ENCODE data around the gene CDKAL1. TPM values are rescaled to one million over a fixed set of nuclear protein-coding genes. Genes with fewer than 3 reads are reported as not detected.
"Not testable (repeated sequence)": the region's sequence is repeated elsewhere in the genome, so short reads cannot be mapped to it uniquely, and the experiment has no call there.

CDKAL1 gene
- total and polyA plus RNA-seq, 9 of the 15 experiments (the other 6 are each of a cell fraction or from before 2014, with no cell fraction given), result 11.2 to 36.3 (median 20.1) TPM

DNA sequence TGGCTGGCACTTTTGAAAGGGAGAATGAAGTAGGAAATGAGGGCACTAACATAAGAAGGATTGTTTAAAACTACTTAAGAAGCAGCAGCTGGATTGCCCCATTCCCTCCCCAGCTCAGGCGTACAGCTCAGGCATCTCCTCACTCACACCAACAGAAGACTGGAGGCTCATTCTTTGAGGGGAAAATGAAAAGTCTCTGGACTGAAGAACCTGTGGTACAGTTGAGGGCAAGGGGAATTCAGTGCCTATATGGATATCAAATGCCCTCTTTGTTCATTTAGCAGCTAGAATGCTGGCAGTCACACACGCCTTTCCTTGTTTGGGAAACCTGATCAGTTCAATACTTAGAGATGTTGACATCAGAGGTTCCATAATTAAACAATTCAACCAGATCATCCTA is 557.2 kb downstream of the CDKAL1 start (continued):
- no peak for TF ChIP-seq HDAC3 (IDR thresholded peaks at IDR 0.05; ENCODE audit: borderline replicate concordance, partially characterized antibody)
- no peak for TF ChIP-seq SETDB1 (IDR thresholded peaks at IDR 0.05; ENCODE audit: low read length)

DNA sequence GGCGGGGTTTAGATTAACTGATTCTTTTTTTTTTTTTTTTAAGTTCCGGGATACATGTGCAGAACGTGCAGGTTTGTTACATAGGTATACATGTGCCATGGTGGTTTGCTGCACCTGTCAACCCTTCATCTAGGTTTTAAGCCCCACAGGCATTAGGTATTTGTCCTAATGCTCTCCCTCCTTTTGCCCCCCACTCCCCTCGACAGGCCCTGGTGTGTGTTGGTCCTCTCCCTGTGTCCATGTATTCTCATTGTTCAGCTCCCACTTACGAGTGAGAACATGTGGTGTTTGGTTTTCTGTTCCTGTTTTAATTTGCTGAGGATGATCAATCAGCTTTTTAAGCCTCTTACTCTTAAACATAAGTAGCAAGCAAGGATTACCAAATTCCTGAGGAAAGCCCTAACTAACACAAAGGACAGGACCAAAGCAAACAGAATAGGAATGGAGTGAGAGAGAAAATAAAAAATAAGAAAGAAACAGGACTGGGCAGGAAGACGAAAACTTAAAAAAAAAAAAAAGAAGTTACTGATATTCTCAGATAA is 558.0 kb downstream of the CDKAL1 start:
- H3K79me2 ChIP-seq (ENCODE audit: control insufficient read depth, insufficient read depth, low read length); H3K36me3 ChIP-seq (ENCODE audit: control insufficient read depth, insufficient read depth, low read length); FAIRE-seq; H4K20me1 ChIP-seq (replicated peaks; ENCODE audit: control insufficient read depth, insufficient read depth, low read length); H3K4me3 ChIP-seq; H3K27ac ChIP-seq (ENCODE audit: extremely low read depth, low read depth, low read length); H3K27me3 ChIP-seq (ENCODE audit: control insufficient read depth in 2 of 2, insufficient read depth in 2 of 2, low read length in 2 of 2); intact Hi-C loops (cut with micrococcal nuclease); H3K4me2 ChIP-seq (ENCODE audit: insufficient read depth, low read length); H2AFZ ChIP-seq (ENCODE audit: low read depth, low read length); BruUV-seq (replicated peaks); DNase-seq (ENCODE audit: extremely low read depth in 1 of 4, low spot score in 3 of 4); CTCF ChIA-PET (ENCODE audit: low intra/inter-chr PET ratio); ATAC-seq; in situ Hi-C loops (cut with MboI); H3K9ac ChIP-seq (ENCODE audit: insufficient read depth in 1 of 2, low read depth in 2 of 2, low read length in 2 of 2); POLR2A ChIA-PET; H3K4me1 ChIP-seq (replicated peaks in 1 of 2; ENCODE audit: control insufficient read depth in 2 of 2, insufficient read depth in 2 of 2, low read length in 2 of 2); H3K9me1 ChIP-seq (ENCODE audit: control insufficient read depth, insufficient read depth, low read length); H3K9me3 ChIP-seq (replicated peaks; ENCODE audit: control insufficient read depth, insufficient read depth, low read depth, low read length): not testable (repeated sequence)
- 74% methylated on average over 3 of the region's 6 CpGs for WGBS (ENCODE audit: insufficient coverage, low coverage, missing lambda C conversion rate)

DNA sequence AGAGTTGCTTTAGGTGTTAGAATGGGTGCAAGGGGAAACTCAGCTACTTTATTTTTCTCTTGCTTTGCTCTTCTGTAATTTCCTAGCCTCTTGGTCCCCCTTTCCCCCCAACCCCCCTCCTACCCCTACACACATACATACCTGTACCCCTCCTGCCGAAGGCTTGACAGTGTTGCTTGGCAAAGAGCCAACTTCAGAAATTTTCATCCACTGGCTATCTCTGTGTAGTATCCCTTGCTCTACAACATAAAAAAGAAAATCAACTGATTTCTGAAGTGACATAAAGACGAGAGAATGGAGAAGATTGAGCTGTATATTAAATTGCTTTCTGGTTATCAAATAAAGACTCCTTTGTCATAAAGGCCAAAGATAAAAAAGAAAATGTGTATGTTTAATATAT is 561.2 kb downstream of the CDKAL1 start:
- Histone ChIP-seq H3K4me3 (no peak overlapping the region), H3K9ac (ENCODE audit: insufficient read depth in 1 of 2, low read depth in 2 of 2, low read length in 2 of 2) (no peak overlapping the region), H3K9me1 (ENCODE audit: control insufficient read depth, insufficient read depth, low read length) (no peaks in the 10 kb centered on the region), H3K4me1 (replicated peaks in 1 of 2; ENCODE audit: control insufficient read depth in 2 of 2, insufficient read depth in 2 of 2, low read length in 2 of 2) (no peaks in the 10 kb centered on the region), H3K9me3 (replicated peaks; ENCODE audit: control insufficient read depth, insufficient read depth, low read depth, low read length) (no peaks in the 10 kb centered on the region), H3K79me2 (ENCODE audit: control insufficient read depth, insufficient read depth, low read length) (no peaks in the 10 kb centered on the region), H4K20me1 (replicated peaks; ENCODE audit: control insufficient read depth, insufficient read depth, low read length) (no peaks in the 10 kb centered on the region), H3K4me2 (ENCODE audit: insufficient read depth, low read length) (no peak overlapping the region), H2AFZ (ENCODE audit: low read depth, low read length) (no peak overlapping the region), H3K36me3 (ENCODE audit: control insufficient read depth, insufficient read depth, low read length) (no peaks in the 10 kb centered on the region), H3K27ac (ENCODE audit: extremely low read depth, low read depth, low read length) (no peak overlapping the region), H3K27me3 (ENCODE audit: control insufficient read depth in 2 of 2, insufficient read depth in 2 of 2, low read length in 2 of 2) (no peaks in the 10 kb centered on the region)
- ChIA-PET CTCF (ENCODE audit: low intra/inter-chr PET ratio) (interaction anchor here (0.6 kb wide), 1 partner anchor 15 kb away, joined by 4 read pairs; no protein-coding TSS in a partner anchor), POLR2A (no interaction called here)
- intact Hi-C loops (cut with micrococcal nuclease) (no loop called here), in situ Hi-C loops (cut with MboI) (no loop called here)
- no peak for TF ChIP-seq PRPF4 (IDR thresholded peaks at IDR 0.05; ENCODE audit: insufficient read depth, low read depth, low read length, poor library complexity, severe bottlenecking)
- no peak for TF ChIP-seq HNRNPLL (IDR thresholded peaks at IDR 0.05; ENCODE audit: low read depth, low read length, poor library complexity, severe bottlenecking)
- peak; percentile 61 for TF ChIP-seq NFIX (CRISPR knock-in tag; IDR thresholded peaks at IDR 0.05; ENCODE audit: low read depth)
- TF ChIP-seq KAT7 (CRISPR knock-in tag; IDR thresholded peaks at IDR 0.05; ENCODE audit: borderline replicate concordance), result no peak
- peak; percentile 88 for TF ChIP-seq NFIC (IDR thresholded peaks at IDR 0.05)
- no peak for TF ChIP-seq RBBP5 (IDR thresholded peaks at IDR 0.05; ENCODE audit: borderline replicate concordance, insufficient read depth, low read length, poor library complexity, severe bottlenecking)
- no peak for TF ChIP-seq TAF1 (IDR thresholded peaks at IDR 0.05; ENCODE audit: control insufficient read depth, extremely low read depth, insufficient read depth, low read length, severe bottlenecking)
- FAIRE-seq (no peak), ATAC-seq (no peak), DNase-seq (ENCODE audit: extremely low read depth in 1 of 4, low spot score in 3 of 4) (no peak)
- BruUV-seq (replicated peaks), result no TSS peak
- 64% methylated on average over 2 of the region's 2 CpGs for WGBS (ENCODE audit: insufficient coverage, low coverage, missing lambda C conversion rate)

All from K562 (cell line).